Nephron (organoid): Measurements from ENCODE around the gene JMJD6.

Experiments used
- H3K27ac Mint-ChIP-seq, 3 experiments: 2 replicates each; pipeline ENCODE4 v1.8.0; 2020; ENCODE audit warnings: mixed read lengths in 3 of 3, mild to moderate bottlenecking in 2 of 3, moderate library complexity in 1 of 3
- H3K27me3 Mint-ChIP-seq: 2 replicates; pipeline ENCODE4 v1.8.0; 2021; ENCODE audit warnings: low read depth, mild to moderate bottlenecking, moderate library complexity, mixed read lengths
- H3K36me3 Mint-ChIP-seq: 2 replicates; pipeline ENCODE4 v1.8.0; 2020; ENCODE audit warnings: low read depth, mixed read lengths
- H3K4me1 Mint-ChIP-seq: 2 replicates; pipeline ENCODE4 v1.8.0; 2020; ENCODE audit warnings: mixed read lengths
- H3K4me3 Mint-ChIP-seq, 3 experiments: 2 replicates each; pipeline ENCODE4 v1.8.0; 2020; ENCODE audit warnings: mild to moderate bottlenecking in 3 of 3, mixed read lengths in 3 of 3, moderate library complexity in 2 of 3
- H3K9me3 Mint-ChIP-seq: 2 replicates; pipeline ENCODE4 v1.8.0; 2020; ENCODE audit warnings: mixed read lengths
- TF ChIP-seq, protein P1 (sequence below), 3 experiments: fragments of 200-600 bp; sonication (generic); IDR thresholded peaks; one replicate each; pipeline ENCODE4 v1.5.0; 2021; ENCODE audit warnings: antibody characterized with exemption in 3 of 3; ENCODE audit not compliant: unreplicated experiment in 3 of 3

JMJD6 gene

DNA sequence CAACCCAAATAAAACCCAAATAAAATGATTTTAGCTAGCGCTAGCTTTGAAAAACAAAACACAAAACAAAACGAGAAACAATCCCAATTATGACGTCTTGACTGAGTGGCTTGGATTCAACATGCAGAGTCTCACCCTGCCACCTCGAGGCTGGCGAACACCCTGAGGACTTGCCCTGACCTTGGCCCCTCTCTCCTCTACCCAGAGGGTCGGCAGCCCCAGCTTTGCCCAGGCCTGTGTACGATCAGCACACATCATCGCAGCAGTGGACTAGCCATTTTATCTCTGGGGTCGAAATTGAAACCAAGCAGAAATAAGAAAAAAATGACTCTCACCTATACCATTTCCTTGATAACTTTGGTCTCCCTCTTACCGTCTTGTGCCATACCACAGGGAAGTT is 4.9 kb downstream of the JMJD6 start:
- H3K27ac Mint-ChIP-seq: peak overlapping the region in 1 of 3 experiments; percentile 17
- peaks cover 59% of the 10 kb centered on the region for H3K36me3 Mint-ChIP-seq
- no peaks in the 10 kb centered on the region for H3K27me3 Mint-ChIP-seq
- H3K4me3 Mint-ChIP-seq: no peak overlapping the region
- peaks cover 9% of the 10 kb centered on the region for H3K4me1 Mint-ChIP-seq
- no peaks in the 10 kb centered on the region for H3K9me3 Mint-ChIP-seq
- TF ChIP-seq, protein P1, sequence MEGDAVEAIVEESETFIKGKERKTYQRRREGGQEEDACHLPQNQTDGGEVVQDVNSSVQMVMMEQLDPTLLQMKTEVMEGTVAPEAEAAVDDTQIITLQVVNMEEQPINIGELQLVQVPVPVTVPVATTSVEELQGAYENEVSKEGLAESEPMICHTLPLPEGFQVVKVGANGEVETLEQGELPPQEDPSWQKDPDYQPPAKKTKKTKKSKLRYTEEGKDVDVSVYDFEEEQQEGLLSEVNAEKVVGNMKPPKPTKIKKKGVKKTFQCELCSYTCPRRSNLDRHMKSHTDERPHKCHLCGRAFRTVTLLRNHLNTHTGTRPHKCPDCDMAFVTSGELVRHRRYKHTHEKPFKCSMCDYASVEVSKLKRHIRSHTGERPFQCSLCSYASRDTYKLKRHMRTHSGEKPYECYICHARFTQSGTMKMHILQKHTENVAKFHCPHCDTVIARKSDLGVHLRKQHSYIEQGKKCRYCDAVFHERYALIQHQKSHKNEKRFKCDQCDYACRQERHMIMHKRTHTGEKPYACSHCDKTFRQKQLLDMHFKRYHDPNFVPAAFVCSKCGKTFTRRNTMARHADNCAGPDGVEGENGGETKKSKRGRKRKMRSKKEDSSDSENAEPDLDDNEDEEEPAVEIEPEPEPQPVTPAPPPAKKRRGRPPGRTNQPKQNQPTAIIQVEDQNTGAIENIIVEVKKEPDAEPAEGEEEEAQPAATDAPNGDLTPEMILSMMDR (IDR thresholded peaks at IDR 0.05; ENCODE audit: unreplicated experiment in 3 of 3): no peak

DNA sequence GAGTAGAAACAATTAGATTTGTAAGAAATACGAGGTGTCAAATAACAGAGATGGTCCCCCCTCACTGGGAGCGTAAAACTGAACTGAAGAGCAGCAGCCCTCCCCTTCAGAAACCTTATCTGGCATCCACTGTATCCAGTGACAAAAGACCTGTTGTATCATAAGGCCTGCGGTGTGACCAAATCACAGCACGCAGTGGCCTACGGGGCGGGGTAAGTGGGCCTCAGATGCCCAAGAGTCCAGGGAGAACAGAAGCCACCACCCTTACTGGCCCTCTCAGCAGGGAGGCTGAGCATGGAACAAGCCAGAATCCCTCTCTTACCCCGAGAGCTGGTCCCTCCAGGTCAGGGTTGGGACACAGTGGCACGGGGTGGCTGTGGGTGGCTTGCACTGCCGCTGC is 5.5 kb downstream of the JMJD6 start:
- no peak overlapping the region for H3K27ac Mint-ChIP-seq
- TF ChIP-seq, protein P1 (IDR thresholded peaks at IDR 0.05; ENCODE audit: unreplicated experiment in 3 of 3): no peak
- H3K36me3 Mint-ChIP-seq: peaks cover 64% of the 10 kb centered on the region
- H3K27me3 Mint-ChIP-seq: no peaks in the 10 kb centered on the region
- H3K4me1 Mint-ChIP-seq: peaks cover 7% of the 10 kb centered on the region
- no peak overlapping the region for H3K4me3 Mint-ChIP-seq
- H3K9me3 Mint-ChIP-seq: no peaks in the 10 kb centered on the region

DNA sequence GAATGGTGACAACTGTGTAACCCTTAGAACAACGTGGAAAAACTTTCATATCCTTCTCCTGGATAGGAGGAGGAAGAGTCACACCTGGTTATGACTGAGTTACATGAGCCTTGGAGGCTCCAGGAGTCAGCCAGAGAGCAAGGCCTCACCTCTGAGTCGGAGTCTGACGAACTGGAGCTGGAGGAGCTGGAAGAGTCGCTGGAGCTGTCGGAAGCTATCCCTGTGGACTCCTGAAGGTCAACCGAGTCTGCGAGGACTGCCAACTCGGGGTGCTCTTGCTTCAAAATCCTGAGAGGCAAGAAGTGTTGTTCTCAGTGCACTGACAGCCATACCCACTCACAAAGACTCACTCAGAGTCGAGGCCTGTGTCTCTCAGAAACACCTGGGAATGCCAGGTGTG is 6.2 kb downstream of the JMJD6 start:
- TF ChIP-seq, protein P1 (IDR thresholded peaks at IDR 0.05; ENCODE audit: unreplicated experiment in 3 of 3): no peak
- H3K4me1 Mint-ChIP-seq: no peaks in the 10 kb centered on the region
- H3K36me3 Mint-ChIP-seq: peaks cover 64% of the 10 kb centered on the region
- no peaks in the 10 kb centered on the region for H3K27me3 Mint-ChIP-seq
- no peak overlapping the region for H3K4me3 Mint-ChIP-seq
- H3K27ac Mint-ChIP-seq: no peak overlapping the region
- H3K9me3 Mint-ChIP-seq: no peaks in the 10 kb centered on the region

DNA sequence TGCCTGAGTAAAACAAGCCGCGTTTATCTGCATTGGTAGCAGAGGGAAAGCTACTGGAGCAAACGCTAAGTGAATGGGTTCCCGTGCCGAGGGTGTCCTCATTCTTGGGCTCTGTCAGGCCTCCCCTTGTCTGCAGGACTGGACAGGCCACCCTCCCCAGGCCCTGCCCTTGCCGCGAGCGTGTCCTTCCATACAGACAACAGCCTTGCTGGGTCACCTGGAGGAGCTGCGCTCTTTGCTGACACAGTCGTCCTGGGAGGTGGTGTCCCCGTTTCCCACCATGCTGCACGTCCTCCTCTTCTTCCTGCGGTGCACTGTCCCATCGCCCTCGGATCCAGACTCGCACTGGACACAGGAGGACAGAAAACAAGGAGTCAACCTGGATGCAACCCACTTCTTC is 7.9 kb downstream of the JMJD6 start:
- TF ChIP-seq, protein P1 (IDR thresholded peaks at IDR 0.05; ENCODE audit: unreplicated experiment in 3 of 3): no peak
- no peaks in the 10 kb centered on the region for H3K9me3 Mint-ChIP-seq
- H3K4me3 Mint-ChIP-seq: no peak overlapping the region
- H3K36me3 Mint-ChIP-seq: peaks cover 70% of the 10 kb centered on the region
- H3K27me3 Mint-ChIP-seq: no peaks in the 10 kb centered on the region
- H3K4me1 Mint-ChIP-seq: peaks cover 5% of the 10 kb centered on the region
- H3K27ac Mint-ChIP-seq: no peak overlapping the region

DNA sequence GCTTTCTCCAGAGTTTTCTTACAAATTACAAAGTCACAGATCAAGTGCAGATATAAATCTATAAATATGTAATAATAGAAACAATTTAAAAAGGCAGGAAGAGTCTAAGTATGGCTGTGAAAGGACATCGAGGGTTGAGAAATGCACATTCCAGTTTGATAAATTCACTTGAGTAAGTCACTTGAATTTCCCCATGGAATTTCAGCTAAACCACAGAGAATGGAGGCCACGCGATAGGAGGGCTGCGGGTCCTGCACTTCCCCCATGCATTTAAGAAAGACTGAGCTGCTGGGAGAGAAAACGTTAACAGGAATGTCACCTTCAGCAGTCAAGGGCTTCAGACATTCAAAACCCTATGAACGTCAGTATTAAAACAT is 9.6 kb downstream of the JMJD6 start:
- no peaks in the 10 kb centered on the region for H3K27me3 Mint-ChIP-seq
- H3K4me1 Mint-ChIP-seq: peaks cover 5% of the 10 kb centered on the region
- TF ChIP-seq, protein P1 (IDR thresholded peaks at IDR 0.05; ENCODE audit: unreplicated experiment in 3 of 3): no peak
- H3K9me3 Mint-ChIP-seq: no peaks in the 10 kb centered on the region
- H3K4me3 Mint-ChIP-seq: no peak overlapping the region
- H3K36me3 Mint-ChIP-seq: peaks cover 66% of the 10 kb centered on the region
- H3K27ac Mint-ChIP-seq: no peak overlapping the region

DNA sequence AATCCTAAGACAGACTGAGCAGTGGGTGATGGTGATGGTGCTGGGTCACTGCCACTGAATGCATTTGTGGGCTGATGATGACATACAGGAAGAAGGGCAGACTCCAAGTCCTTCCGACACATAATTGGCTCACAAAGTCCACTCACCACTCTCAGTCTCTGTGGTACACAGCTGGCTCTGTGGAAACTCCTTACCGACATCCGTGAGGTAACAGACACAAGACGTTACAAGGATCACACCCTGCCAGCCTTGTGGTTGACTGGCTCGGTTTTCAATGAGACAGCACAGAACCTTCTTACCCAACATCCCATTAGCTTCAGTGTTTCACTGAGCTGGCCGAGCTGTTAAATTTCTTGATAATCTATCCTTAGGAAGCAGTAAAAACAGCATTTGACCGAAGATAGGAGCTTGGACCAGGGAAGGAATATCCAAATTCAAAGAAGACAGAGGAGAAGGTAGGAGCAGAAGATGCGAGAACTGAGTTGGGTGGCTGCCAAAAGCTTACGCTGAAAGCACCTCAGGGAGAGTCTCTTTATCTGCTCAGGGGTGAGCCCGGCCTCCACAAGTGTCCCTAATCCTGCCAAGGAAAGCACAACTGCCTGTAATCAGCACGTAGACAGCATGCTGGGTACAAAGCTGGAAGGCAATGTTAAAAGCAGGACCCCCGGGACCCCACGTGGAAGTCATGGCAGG is 10.1 kb downstream of the JMJD6 start:
- no peak overlapping the region for H3K4me3 Mint-ChIP-seq

More for the DNA sequence above, 10.1 kb downstream of the JMJD6 start:
- H3K4me1 Mint-ChIP-seq: peaks cover 10% of the 10 kb centered on the region
- H3K9me3 Mint-ChIP-seq: no peaks in the 10 kb centered on the region
- H3K36me3 Mint-ChIP-seq: peaks cover 61% of the 10 kb centered on the region
- TF ChIP-seq, protein P1 (IDR thresholded peaks at IDR 0.05; ENCODE audit: unreplicated experiment in 3 of 3): no peak
- H3K27me3 Mint-ChIP-seq: no peaks in the 10 kb centered on the region
- no peak overlapping the region for H3K27ac Mint-ChIP-seq
